Measurements from ENCODE around the gene STXBP5.
"Not testable (repeated sequence)": the region's sequence is repeated elsewhere in the genome, so short reads cannot be mapped to it uniquely, and the experiment has no call there.

Gene STXBP5

DNA sequence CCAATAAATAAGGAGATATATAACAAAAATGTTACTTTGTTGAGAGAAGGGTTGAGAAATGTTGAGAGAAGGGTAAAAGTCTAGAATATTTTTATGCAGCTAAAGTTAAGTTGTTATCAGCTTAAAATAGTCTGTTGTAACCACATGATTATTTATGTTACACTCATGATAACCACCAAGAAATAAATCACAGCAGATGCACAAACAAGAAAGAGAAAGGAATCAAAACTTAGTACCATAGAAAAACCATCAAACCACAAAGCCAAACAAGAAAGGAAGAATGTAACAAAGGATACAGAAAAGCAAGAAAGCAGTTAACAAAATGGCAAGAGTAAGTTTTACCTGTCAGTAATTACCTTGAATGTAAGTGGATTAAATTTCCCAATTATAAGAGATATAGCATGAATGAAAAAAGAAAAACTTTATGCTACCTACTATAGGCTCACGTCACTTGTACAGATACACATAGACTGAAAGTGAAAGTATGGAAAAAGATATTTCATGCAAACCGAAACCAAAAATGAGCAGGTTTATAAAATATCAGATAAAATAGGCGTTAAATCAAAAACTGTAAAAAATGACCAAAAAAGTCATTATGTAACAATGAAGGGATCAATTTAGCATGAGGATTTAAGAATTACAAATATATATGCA lies 93.6 kb downstream of the STXBP5 start:
- DNase-seq (ENCODE audit: low spot score), result no peak

DNA sequence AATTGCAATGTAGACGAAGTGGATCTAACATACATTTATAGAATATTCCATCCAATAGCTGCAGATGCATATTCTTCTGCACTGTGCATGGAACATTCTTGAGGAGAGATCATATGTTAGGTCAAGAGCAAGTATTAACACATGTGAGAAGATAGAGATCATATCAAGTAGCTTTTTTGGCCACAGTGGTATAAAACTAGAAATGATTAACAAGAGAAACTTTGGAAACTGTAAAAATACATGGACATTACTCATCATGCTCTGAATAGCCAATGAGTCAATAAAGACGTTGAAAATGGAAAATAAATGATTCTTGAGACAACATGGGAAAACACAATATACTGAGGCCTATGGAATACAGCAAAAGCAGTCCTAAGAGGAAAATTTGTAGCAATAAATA lies 94.2 kb downstream of the STXBP5 start:
- no peak for DNase-seq (ENCODE audit: low spot score)

GRCh38 chr6:147299035-147299434 lies 94.8 kb downstream of the STXBP5 start:
- DNase-seq (ENCODE audit: low spot score), result no peak

- no peak for DNase-seq (ENCODE audit: low spot score)
Measured at GRCh38 chr6:147301070-147301469, 96.9 kb downstream of the STXBP5 start.

GRCh38 chr6:147304016-147304415 lies 99.8 kb downstream of the STXBP5 start:
- no peak for DNase-seq (ENCODE audit: low spot score)

DNA sequence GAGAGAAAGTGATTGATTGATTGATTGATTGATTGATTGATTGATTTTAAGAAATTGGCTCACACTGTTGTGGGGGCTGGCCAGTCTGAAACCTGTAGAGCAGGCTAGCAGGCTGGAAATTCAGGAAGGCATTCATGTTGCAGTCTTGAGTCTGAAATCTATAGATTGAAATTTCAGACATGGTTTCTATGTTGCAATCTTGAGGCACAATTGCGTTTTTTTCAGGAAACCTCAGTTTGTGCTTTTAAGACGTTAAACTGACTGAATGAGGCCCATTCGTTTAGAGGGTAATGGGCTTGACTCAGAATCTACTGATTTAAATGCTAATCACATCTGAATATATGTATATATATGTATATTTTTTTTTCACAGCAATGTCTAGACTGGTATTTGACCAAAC lies 106.3 kb downstream of the STXBP5 start:
- DNase-seq (ENCODE audit: low spot score), result no peak

GRCh38 chr6:147311218-147311617 lies 107.0 kb downstream of the STXBP5 start:
- DNase-seq (ENCODE audit: low spot score), result no peak

- no peak for DNase-seq (ENCODE audit: low spot score)
Measured at GRCh38 chr6:147321260-147321659, 117.0 kb downstream of the STXBP5 start.

DNA sequence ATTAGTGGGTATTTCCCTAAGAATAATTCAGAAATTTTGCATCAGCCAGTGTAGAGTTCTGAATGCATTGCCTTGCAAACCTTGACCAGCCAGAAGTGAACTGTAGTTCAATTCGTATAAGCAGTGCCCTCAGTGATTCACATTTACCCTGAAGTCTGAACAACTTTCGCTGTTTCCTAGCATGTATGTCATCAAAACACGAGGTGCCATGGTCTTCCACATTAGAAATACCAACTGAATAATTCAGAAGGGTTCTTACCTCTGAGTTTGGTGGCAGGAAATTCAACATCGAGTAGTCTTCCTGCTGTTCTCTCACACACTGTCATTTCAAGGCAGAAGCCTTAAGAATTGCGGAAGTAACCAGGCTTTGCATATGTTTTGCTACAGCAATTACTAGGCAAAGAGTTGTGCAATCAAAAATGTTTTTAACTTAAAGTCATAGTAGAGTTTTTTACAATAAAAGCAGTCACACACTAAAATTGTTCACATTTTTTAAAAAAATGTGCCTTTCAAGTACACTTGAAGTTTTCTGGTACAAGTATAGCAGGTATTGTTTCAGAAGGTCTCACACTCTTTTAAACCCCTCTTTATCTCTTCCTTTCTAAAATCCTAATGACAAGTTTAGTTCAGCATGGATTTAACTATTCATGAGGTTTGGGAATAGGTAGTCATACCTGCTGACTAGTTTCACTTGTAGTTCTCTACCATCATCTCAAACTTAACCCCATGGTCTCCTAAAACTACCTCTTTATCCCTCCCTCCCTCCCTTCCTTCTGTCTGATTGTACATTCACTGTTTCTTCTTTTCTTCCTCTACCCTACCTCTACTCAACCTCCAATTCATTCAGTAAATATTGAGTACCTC lies 118.3 kb downstream of the STXBP5 start:
- no peak for DNase-seq (ENCODE audit: low spot score)

DNA sequence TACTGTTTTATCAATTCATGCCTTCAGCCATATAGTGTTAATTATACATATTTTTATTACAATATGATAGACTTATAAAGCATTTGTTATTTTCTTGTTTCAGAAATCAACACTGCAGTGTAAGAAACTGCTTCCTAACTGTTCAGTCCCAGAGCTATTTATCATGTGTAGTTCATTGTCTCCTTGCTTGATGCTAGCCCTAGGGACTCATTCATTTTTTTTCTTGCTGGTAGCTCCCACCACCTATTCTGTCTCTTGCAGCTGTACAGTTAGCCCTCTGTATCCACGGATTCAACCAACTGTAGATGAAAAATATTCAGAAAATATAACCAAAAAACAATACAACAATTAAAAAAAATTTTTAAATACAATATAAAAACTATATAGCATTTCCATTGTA lies 121.3 kb downstream of the STXBP5 start:
- no peak for DNase-seq (ENCODE audit: low spot score)

DNA sequence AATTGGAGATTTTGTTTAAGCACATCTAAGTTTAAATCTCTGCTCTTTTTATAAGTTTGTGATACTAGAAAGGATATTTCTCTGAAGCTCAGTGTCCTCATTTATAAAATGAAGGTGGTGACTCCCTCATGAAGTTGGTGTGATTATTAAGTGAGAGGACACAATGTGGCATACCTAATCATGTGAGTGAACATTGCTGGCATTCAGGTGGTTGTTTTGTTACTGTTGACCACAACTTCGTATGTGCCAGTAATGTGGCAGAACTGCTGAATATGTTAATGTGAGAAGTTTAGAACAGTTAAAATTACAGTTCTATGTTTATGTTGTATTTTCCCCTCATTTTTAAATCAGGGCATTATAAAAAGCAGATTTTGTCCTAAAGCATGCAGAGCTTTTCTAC lies 127.2 kb downstream of the STXBP5 start:
- no peak for DNase-seq (ENCODE audit: low spot score)

GRCh38 chr6:147337921-147338320 lies 133.7 kb downstream of the STXBP5 start:
- DNase-seq (ENCODE audit: low spot score), result no peak

DNA sequence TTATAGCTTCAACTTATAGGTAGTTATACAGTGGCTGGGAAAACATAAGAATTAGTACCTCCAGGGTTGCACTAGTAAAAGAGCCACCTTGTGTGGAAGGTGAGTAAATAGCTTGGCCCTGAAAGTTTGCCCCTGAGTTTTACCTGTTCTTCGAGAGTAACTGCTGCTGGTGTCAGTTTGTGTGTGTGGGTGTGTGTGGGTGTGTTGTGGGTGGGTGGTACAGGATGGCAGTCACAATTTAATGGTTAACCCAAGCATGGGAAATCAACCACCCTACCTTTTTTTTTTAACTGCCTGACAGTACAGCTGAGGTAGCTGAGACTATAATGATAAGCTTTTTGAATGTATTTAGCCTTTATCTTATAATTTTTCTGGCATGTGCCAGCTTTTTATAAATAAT lies 137.3 kb downstream of the STXBP5 start:
- no peak for DNase-seq (ENCODE audit: low spot score)

DNA sequence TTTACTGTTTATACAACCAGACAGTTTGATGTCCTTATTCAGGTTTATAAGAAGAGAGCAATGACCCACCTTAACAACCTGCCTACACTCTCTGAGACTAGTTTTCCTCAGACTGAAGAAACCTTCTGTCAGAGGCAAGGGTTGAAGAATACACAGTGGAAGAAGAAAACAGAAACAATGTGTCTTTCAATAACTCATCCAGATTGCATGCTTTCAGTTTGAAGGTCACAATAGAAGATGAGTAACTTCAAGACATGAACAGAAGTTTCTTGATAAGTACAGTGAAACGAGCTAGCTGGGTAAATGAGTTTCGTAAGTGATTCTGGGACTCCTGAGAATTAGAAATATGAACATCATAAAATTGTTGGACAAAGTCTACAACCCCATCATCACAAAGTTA lies 141.7 kb downstream of the STXBP5 start:
- no peak for DNase-seq (ENCODE audit: low spot score)

DNA sequence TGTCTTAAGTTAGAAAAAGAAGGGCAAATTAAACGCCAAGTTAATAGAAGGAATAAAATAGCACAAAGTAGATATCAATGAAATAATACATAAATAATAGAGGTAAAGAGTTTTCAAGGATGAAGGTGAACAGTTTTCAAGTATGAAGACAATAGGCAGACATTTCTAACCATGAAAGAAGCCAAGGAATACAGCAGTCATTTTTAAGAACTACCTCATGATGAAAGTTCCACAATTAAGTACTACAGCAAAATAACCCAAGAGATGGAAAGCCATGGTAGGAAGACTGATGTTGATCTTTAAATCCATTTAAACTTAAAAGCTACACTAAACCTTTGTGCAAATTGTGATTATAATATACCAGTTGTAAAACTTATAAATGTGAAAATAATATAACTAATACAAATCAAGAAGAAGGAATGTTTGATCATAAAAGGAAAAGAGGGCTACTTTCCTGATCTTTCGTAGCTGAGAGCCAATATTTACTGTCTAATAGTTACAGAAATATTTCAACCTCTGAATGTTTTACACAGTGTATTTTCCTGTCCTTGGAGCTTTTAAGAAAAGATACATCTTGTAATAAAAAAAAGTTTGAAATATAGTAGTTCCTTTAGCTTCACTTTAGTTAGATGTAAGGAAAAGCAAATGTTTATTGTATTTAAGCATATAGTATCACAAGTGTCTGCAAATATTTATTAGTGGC lies 143.1 kb downstream of the STXBP5 start:
- DNase-seq (ENCODE audit: low spot score), result no peak

DNA sequence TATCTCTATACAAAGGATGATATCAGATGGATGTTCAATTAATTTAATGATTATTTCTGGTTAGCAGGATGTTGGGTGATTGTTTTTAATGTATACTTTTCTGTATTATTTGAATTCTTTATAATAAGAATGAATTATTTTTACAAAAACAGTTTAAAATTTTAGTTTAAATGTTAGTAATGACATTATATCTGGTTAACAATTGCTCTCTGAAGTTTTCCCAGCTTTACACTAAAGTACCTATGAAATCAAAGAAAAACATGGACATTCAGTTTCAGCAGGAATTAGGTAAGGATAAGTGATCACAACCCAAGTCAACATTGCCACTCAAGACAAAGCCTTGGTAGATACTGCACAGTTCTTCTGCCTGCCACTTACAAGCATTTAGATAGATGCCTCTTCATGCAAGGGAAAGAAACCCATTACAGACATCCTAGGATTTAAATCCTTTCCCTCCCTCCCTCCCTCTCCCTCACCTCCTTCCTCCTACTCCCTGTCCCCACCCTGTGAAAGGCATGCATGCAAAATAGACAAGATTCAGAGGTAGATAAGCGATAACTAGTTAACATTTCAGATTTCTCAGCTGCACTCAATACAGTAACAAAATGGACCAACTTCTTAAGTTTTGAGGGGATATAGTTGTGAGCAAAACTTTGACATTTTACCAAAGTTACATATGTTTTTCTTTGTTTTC lies 143.8 kb downstream of the STXBP5 start:
- DNase-seq (ENCODE audit: low spot score), result no peak

DNA sequence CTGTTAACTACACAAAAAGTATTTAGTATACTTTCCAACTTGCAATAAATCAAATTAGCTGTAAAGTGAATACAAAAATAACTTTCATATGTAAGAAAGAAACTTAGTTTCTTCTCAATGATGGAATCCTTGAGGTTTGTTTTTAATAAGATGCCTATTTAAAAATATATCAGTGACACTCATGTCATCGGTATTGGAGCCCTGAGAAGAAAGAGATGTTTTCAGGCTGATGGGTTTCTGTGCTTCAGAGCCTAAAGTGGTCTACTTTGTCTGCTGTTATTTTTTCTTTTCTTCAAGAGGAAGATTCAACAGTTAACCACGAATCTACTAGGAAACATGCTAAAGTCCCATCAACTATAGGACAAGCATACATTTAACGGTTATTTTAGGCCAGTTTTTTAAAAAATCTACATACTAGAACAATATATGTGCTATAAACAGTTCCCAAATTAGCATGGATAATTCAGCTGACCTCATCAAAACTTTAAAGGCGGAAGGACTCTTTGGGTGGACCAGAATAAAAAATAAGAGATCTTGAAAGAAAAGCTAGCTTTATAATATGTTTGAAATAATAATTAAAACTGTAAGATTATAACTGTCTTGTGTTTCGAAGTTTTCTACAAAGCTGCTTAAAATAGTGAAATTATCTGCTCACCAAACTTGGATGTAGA lies 157.2 kb downstream of the STXBP5 start:
- DNase-seq (ENCODE audit: low spot score), result no peak

GRCh38 chr6:147366290-147366689 lies 162.1 kb downstream of the STXBP5 start:
- DNase-seq (ENCODE audit: low spot score), result no peak

GRCh38 chr6:147371325-147371724 lies 167.1 kb downstream of the STXBP5 start:
- no peak for DNase-seq (ENCODE audit: low spot score)

DNA sequence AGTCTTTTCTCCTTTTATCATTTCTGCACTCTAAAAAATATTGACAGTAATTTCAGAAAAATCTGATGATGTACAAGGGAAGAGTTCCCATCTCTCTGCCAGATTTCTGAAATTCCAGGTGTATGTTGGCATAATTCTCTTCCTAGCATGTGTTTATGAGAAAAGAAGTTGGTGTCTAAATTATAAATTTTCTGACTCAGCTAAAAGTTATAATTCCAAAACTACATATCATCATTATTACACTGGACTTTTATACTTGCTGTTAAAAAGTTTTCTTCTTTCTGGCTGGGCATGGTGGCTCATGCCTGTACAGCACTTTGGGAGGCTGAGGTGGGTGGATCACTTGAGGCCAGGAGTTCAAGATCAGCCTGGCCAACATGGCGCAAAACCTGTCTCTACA lies 168.6 kb downstream of the STXBP5 start:
- no peak for DNase-seq (ENCODE audit: low spot score)

DNA sequence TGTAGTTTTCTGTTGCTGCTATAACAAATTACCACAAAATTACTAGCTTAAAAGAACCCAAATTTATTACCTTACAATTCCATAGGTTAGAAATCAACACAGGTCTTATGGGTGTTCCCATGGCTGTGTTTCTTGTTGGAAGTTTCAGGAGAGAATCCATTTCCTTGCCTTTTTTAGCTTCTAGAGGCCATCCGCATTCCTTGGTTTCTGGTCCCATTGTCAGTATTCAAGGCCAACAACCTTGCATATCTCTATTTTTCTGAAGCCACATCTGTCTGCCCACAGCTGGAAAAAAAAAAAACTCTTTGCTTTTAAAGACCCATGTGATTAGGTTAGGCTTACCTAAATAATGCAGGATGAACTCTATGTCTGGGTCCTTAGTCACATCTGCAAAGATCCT lies 174.6 kb downstream of the STXBP5 start:
- DNase-seq (ENCODE audit: low spot score), result no peak

- DNase-seq (ENCODE audit: low spot score), result not testable (repeated sequence)
Measured at GRCh38 chr6:147380841-147381240, 176.6 kb downstream of the STXBP5 start.
